HepG2 (cell line): ENCODE measurements around the gene HS6ST2. TPM values are rescaled to one million over a fixed set of nuclear protein-coding genes. Genes with fewer than 3 reads are reported as not detected.

Experiments used
- ARNTL ChIP-seq: sonication (generic); formaldehyde crosslinking; IDR thresholded peaks from 2 replicates; pipeline ENCODE4 v1.4.0; 2020; ENCODE audit warnings: mild to moderate bottlenecking, missing genetic modification reagents
- ATM ChIP-seq: fragments of 450-650 bp; IDR thresholded peaks from 2 replicates; pipeline ENCODE4 v1.7.1; 2017; ENCODE audit warnings: mild to moderate bottlenecking, borderline replicate concordance
- CREM ChIP-seq, 2 experiments: sonication (generic) in 1 of 2; formaldehyde crosslinking in 1 of 2; IDR thresholded peaks; 2 replicates each; pipeline versions ENCODE4 v1.4.0 to v1.6.1; 2016 to 2020; ENCODE audit warnings: antibody characterized with exemption in 1 of 2, mild to moderate bottlenecking in 1 of 2, missing genetic modification reagents in 1 of 2
- ELF1 ChIP-seq: sonication (generic); formaldehyde crosslinking; IDR thresholded peaks from 2 replicates; pipeline ENCODE4 v1.4.0; 2020; ENCODE audit warnings: missing genetic modification reagents
- ETV5 ChIP-seq: IDR thresholded peaks from 2 replicates; pipeline ENCODE4 v1.6.1; 2018; ENCODE audit warnings: missing biosample characterization, missing genetic modification reagents, inconsistent platforms, borderline replicate concordance
- FOXO1 ChIP-seq: sonication (generic); formaldehyde crosslinking; IDR thresholded peaks from 2 replicates; pipeline ENCODE4 v1.4.0; 2020; ENCODE audit warnings: missing genetic modification reagents
- MED1 ChIP-seq: sonication (generic); formaldehyde crosslinking; IDR thresholded peaks from 2 replicates; pipeline ENCODE4 v1.4.0; 2020; ENCODE audit warnings: missing genetic modification reagents
- PRDM15 ChIP-seq: sonication (generic); formaldehyde crosslinking; IDR thresholded peaks from 2 replicates; pipeline ENCODE4 v1.4.0; 2020; ENCODE audit warnings: missing genetic modification reagents
- RXRB ChIP-seq: IDR thresholded peaks from 2 replicates; pipeline ENCODE4 v1.6.1; 2016; ENCODE audit warnings: borderline replicate concordance, missing genetic modification reagents, missing compliant biosample characterization
- SKIL ChIP-seq: sonication (generic); formaldehyde crosslinking; IDR thresholded peaks from 2 replicates; pipeline ENCODE4 v1.8.0; 2022; ENCODE audit warnings: missing genetic modification reagents, mild to moderate bottlenecking, moderate library complexity, borderline replicate concordance
- SNAPC2 ChIP-seq: sonication (generic); formaldehyde crosslinking; IDR thresholded peaks from 2 replicates; pipeline ENCODE4 v1.8.1; 2022; ENCODE audit warnings: mild to moderate bottlenecking, missing genetic modification reagents
- TCF7 ChIP-seq: sonication (generic); IDR thresholded peaks from 2 replicates; pipeline ENCODE4 v1.6.1; 2016; ENCODE audit warnings: antibody characterized with exemption, low read depth
- ZBTB26 ChIP-seq: IDR thresholded peaks from 2 replicates; pipeline ENCODE4 v1.6.1; 2016; ENCODE audit warnings: missing compliant biosample characterization, missing genetic modification reagents, borderline replicate concordance
- ZNF501 ChIP-seq: sonication (generic); formaldehyde crosslinking; IDR thresholded peaks from 2 replicates; pipeline ENCODE4 v1.5.1; 2020; ENCODE audit warnings: mild to moderate bottlenecking, moderate library complexity, missing genetic modification reagents
- ZNF609 ChIP-seq: sonication (generic); formaldehyde crosslinking; IDR thresholded peaks from 2 replicates; pipeline ENCODE4 v1.4.0; 2020; ENCODE audit warnings: mild to moderate bottlenecking, missing genetic modification reagents, borderline replicate concordance
- ZNF773 ChIP-seq: sonication (generic); formaldehyde crosslinking; IDR thresholded peaks from 2 replicates; pipeline ENCODE4 v1.4.0; 2020; ENCODE audit warnings: missing genetic modification reagents, borderline replicate concordance
- polyA plus RNA-seq, 8 experiments: library from polyadenylated mRNA; depleted of rRNA in 3 of 8; stranded (reverse) in 7 of 8; unstranded in 1 of 8; fragments of >200 nt; fragmentation: Illumina TruSeq in 4 of 8; extraction: Trizol in 4 of 8; gene quantifications; 2 replicates each; pipeline versions ENCODE4 v1.2.1 to v1.2.3, GENCODE V29; 2011 to 2016; ENCODE audit warnings: low read depth in 4 of 8, missing spikeins in 1 of 8, mixed read lengths in 1 of 8; ENCODE audit not compliant: insufficient read depth in 1 of 8
- total RNA-seq, 5 experiments: library from RNA; depleted of rRNA; stranded (reverse); fragments of >200 nt; fragmentation: Illumina TruSeq; extraction: Trizol; gene quantifications; 2 replicates each; pipeline ENCODE4 v1.2.3, GENCODE V29; 2016; ENCODE audit warnings: low read depth in 1 of 5

Gene HS6ST2
- total and polyA plus RNA-seq, 2 of the 13 experiments (the other 11 are each of a cell fraction or from before 2014, with no cell fraction given) = 0.05 TPM; not detected in 1

GRCh38 chrX:132603700-132604286, 354.6 kb downstream of the HS6ST2 start (continued):
- TF ChIP-seq ZBTB26 (CRISPR knock-in tag) (peak; percentile 41; the same call in 1 of the 2 replicates), ETV5 (peak; percentile 42; the same call in 1 of the 2 replicates), FOXO1 (CRISPR knock-in tag) (peak; percentile 60; the same call in 1 of the 2 replicates), ZNF501 (CRISPR knock-in tag) (no peak), RXRB (CRISPR knock-in tag) (peak; percentile 73), TCF7 (peak; percentile 86), ARNTL (CRISPR knock-in tag) (no peak), ZNF609 (CRISPR knock-in tag) (peak; percentile 73; the same call in 1 of the 2 replicates), SNAPC2 (CRISPR knock-in tag) (no peak), SKIL (CRISPR knock-in tag) (peak; percentile 65; the same call in 1 of the 2 replicates), MED1 (peak; percentile 87), ELF1 (CRISPR knock-in tag) (peak; percentile 27; the same call in 1 of the 2 replicates), CREM (IDR thresholded peaks at IDR 0.05) (peak; percentile 73), CREM (CRISPR knock-in tag; IDR thresholded peaks at IDR 0.05) (no peak), ATM (no peak), ZNF773 (CRISPR knock-in tag) (no peak), PRDM15 (CRISPR knock-in tag) (no peak)
